ENCODE measurements around the gene STPG3. TPM values are rescaled to one million over a fixed set of nuclear protein-coding genes. Genes with fewer than 3 reads are reported as not detected.

The STPG3 gene
- total RNA-seq, 5 donors from 2014 or later (not counting 1 experiment from before 2014, with no cell fraction given): 0.54 TPM; not detected in 4

GRCh38 chr9:137270929-137271695 lies 20.0 kb downstream of the STPG3 start:
- Mint-ChIP-seq H3K36me3 (peaks cover 20% of the 10 kb centered on the region), H3K27ac (peak overlapping the region; percentile 1 to 41), H3K27me3 (peaks cover 0 to 8% of the 10 kb centered on the region in 2 donors), H3K9me3 (no peaks in the 10 kb centered on the region), H3K4me1 (peaks cover 22 to 33% (median 31%) of the 10 kb centered on the region in 3 donors), H3K4me3 (peak overlapping the region in 2 of 3 donors; percentile 5 to 49)
- H3K36me3 ChIP-seq (ENCODE audit: control insufficient read depth in 2 of 2, extremely low read depth in 1 of 2, insufficient read depth in 1 of 2, low read length in 1 of 2): peaks cover 26 to 48% of the 10 kb centered on the region in 2 donors
- no peak overlapping the region for H3K4me3 ChIP-seq (ENCODE audit: control insufficient read depth in 1 of 2, extremely low read depth in 1 of 2, low read length in 1 of 2)
- H3K9me3 ChIP-seq: no peaks in the 10 kb centered on the region
- peak in 14 of 35 experiments; percentile 18 to 57 (median 36) for DNase-seq
- peak; percentile 41 to 90 (median 68) for ATAC-seq (replicated peaks in 1 of 4)
- WGBS (ENCODE audit: insufficient coverage): 62% methylated on average over 26 of the region's 32 CpGs
- H3K27me3 ChIP-seq (replicated peaks in 1 of 2; ENCODE audit: control insufficient read depth in 2 of 2, extremely low read depth in 1 of 2, insufficient read depth in 2 of 2, low read length in 1 of 2): peaks cover 0 to 8% of the 10 kb centered on the region in 2 experiments
- H3K4me1 ChIP-seq (ENCODE audit: control insufficient read depth in 1 of 2, extremely low read depth in 1 of 2, insufficient read depth in 2 of 2, low read length in 2 of 2): peaks cover 11 to 24% of the 10 kb centered on the region in 2 experiments
- CTCF ChIA-PET: interaction anchor here in 1 of 2 donors (0.6 kb wide), 1 partner anchor 185 kb away, joined by 8 read pairs; no protein-coding TSS in a partner anchor
- POLR2A ChIA-PET: interaction anchor here in 1 of 2 donors (0.6 kb wide), 1 partner anchor 533 kb away, joined by 3 read pairs; no protein-coding TSS in a partner anchor
- no peak overlapping the region for H3K27ac ChIP-seq (ENCODE audit: low read length)

DNA sequence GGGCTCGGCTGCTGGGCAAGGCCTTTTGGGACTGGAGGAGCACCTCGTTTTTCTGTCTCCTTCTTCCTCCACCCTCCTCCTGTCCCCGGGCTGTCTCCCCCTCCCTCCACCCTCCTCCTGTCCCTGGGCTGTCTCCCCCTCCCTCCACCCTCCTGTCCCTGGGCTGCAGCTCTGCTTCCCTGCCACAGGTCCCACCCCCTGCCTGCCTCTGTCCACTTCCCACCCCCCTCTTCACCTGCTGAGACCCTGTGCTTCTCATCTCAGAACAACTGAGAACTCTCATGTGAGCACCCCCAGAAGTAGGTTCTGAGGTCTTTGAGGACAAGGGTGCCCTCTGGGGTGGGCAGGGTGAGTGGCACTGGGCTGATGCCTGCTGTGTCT lies 20.6 kb downstream of the STPG3 start:
- H3K9me3 ChIP-seq: no peaks in the 10 kb centered on the region
- ATAC-seq (replicated peaks in 1 of 4) (no peak), DNase-seq (no peak)
- WGBS (ENCODE audit: insufficient coverage): 16% methylated on average over 3 of the region's 3 CpGs
- H3K4me3 ChIP-seq (ENCODE audit: control insufficient read depth in 1 of 2, extremely low read depth in 1 of 2, low read length in 1 of 2): no peak overlapping the region
- CTCF ChIA-PET: interaction anchor here in 1 of 2 donors (0.6 kb wide), 1 partner anchor 186 kb away, joined by 8 read pairs; no protein-coding TSS in a partner anchor
- H3K36me3 Mint-ChIP-seq: peaks cover 20% of the 10 kb centered on the region
- H3K27me3 Mint-ChIP-seq: peaks cover 0 to 10% of the 10 kb centered on the region in 2 donors
- peak overlapping the region in 2 of 3 donors; percentile 5 to 49 for H3K4me3 Mint-ChIP-seq
- H3K27ac Mint-ChIP-seq: peak overlapping the region in 1 of 2 donors; percentile 41
- H3K36me3 ChIP-seq (ENCODE audit: control insufficient read depth in 2 of 2, extremely low read depth in 1 of 2, insufficient read depth in 1 of 2, low read length in 1 of 2): peaks cover 22 to 43% of the 10 kb centered on the region in 2 donors
- H3K4me1 ChIP-seq (ENCODE audit: control insufficient read depth in 1 of 2, extremely low read depth in 1 of 2, insufficient read depth in 2 of 2, low read length in 2 of 2): peaks cover 11 to 23% of the 10 kb centered on the region in 2 experiments
- POLR2A ChIA-PET: interaction anchor here in 1 of 2 donors (0.6 kb wide), 1 partner anchor 534 kb away, joined by 3 read pairs; no protein-coding TSS in a partner anchor
- peaks cover 23 to 35% (median 32%) of the 10 kb centered on the region in 3 donors for H3K4me1 Mint-ChIP-seq
- peaks cover 0 to 14% of the 10 kb centered on the region in 2 experiments for H3K27me3 ChIP-seq (replicated peaks in 1 of 2; ENCODE audit: control insufficient read depth in 2 of 2, extremely low read depth in 1 of 2, insufficient read depth in 2 of 2, low read length in 1 of 2)
- no peaks in the 10 kb centered on the region for H3K9me3 Mint-ChIP-seq
- no peak overlapping the region for H3K27ac ChIP-seq (ENCODE audit: low read length)

GRCh38 chr9:137272241-137273094 lies 21.4 kb downstream of the STPG3 start:
- Histone ChIP-seq H3K27me3 (replicated peaks in 1 of 2; ENCODE audit: control insufficient read depth in 2 of 2, extremely low read depth in 1 of 2, insufficient read depth in 2 of 2, low read length in 1 of 2) (peaks cover 0 to 22% of the 10 kb centered on the region in 2 experiments), H3K9me3 (no peaks in the 10 kb centered on the region), H3K4me1 (ENCODE audit: control insufficient read depth in 1 of 2, extremely low read depth in 1 of 2, insufficient read depth in 2 of 2, low read length in 2 of 2) (peaks cover 14 to 29% of the 10 kb centered on the region in 2 experiments), H3K36me3 (ENCODE audit: control insufficient read depth in 2 of 2, extremely low read depth in 1 of 2, insufficient read depth in 1 of 2, low read length in 1 of 2) (peaks cover 22 to 35% of the 10 kb centered on the region in 2 donors), H3K4me3 (ENCODE audit: control insufficient read depth in 1 of 2, extremely low read depth in 1 of 2, low read length in 1 of 2) (no peak overlapping the region), H3K27ac (ENCODE audit: low read length) (no peak overlapping the region)
- Mint-ChIP-seq H3K36me3 (peaks cover 20% of the 10 kb centered on the region), H3K27ac (no peak overlapping the region), H3K27me3 (peaks cover 0 to 13% of the 10 kb centered on the region in 2 donors), H3K4me1 (peaks cover 29 to 43% (median 37%) of the 10 kb centered on the region in 3 donors), H3K9me3 (no peaks in the 10 kb centered on the region), H3K4me3 (no peak overlapping the region)
- WGBS (ENCODE audit: insufficient coverage): 93% methylated on average over 37 of the region's 39 CpGs
- ChIA-PET CTCF (no interaction called here), POLR2A (no interaction called here)
- no peak for ATAC-seq (replicated peaks in 1 of 4)
- no peak for DNase-seq

DNA sequence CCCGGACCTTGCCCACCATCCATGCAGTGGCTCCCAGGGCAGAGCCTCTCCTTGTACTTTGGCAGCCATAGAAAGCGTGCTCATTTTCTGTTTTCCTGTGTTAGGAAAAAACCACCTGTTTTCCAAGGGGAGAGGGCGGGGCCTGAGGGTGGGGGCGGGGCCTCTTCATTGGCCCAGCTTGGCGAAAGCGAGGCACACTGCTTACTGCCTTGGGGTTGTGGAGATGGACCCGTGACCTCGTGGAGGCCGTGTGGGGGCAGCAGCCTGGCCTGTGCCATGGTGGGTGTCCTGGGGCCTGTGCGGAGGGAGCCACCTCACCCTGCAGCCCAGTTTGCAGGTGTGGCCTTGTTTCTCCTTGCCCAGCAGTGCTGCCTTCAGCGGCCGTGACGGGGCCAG lies 22.0 kb downstream of the STPG3 start:
- H3K9me3 Mint-ChIP-seq: no peaks in the 10 kb centered on the region
- H3K4me3 Mint-ChIP-seq: no peak overlapping the region
- ChIA-PET CTCF (no interaction called here), POLR2A (no interaction called here)
- peaks cover 30 to 50% (median 40%) of the 10 kb centered on the region in 3 donors for H3K4me1 Mint-ChIP-seq
- DNase-seq (no peak), ATAC-seq (replicated peaks in 1 of 4) (no peak)
- no peak overlapping the region for H3K27ac ChIP-seq (ENCODE audit: low read length)
- peaks cover 20% of the 10 kb centered on the region for H3K36me3 Mint-ChIP-seq
- no peak overlapping the region for H3K4me3 ChIP-seq (ENCODE audit: control insufficient read depth in 1 of 2, extremely low read depth in 1 of 2, low read length in 1 of 2)
- 94% methylated on average over 12 of the region's 13 CpGs for whole genome bisulfite sequencing (ENCODE audit: insufficient coverage)
- peaks cover 0 to 28% of the 10 kb centered on the region in 2 experiments for H3K27me3 ChIP-seq (replicated peaks in 1 of 2; ENCODE audit: control insufficient read depth in 2 of 2, extremely low read depth in 1 of 2, insufficient read depth in 2 of 2, low read length in 1 of 2)
- H3K9me3 ChIP-seq: no peaks in the 10 kb centered on the region
- H3K4me1 ChIP-seq (ENCODE audit: control insufficient read depth in 1 of 2, extremely low read depth in 1 of 2, insufficient read depth in 2 of 2, low read length in 2 of 2): peaks cover 20 to 36% of the 10 kb centered on the region in 2 experiments
- no peak overlapping the region for H3K27ac Mint-ChIP-seq
- H3K27me3 Mint-ChIP-seq: peaks cover 0 to 16% of the 10 kb centered on the region in 2 donors
- peaks cover 22 to 31% of the 10 kb centered on the region in 2 donors for H3K36me3 ChIP-seq (ENCODE audit: control insufficient read depth in 2 of 2, extremely low read depth in 1 of 2, insufficient read depth in 1 of 2, low read length in 1 of 2)

GRCh38 chr9:137273611-137274320 lies 22.7 kb downstream of the STPG3 start:
- Mint-ChIP-seq H3K9me3 (no peaks in the 10 kb centered on the region), H3K27me3 (peaks cover 0 to 16% of the 10 kb centered on the region in 2 donors)
- CTCF ChIA-PET: interaction anchor here in 1 of 2 donors (0.5 kb wide), 1 partner anchor 22 kb away, joined by 3 read pairs; no protein-coding TSS in a partner anchor

More at GRCh38 chr9:137273611-137274320, 22.7 kb downstream of the STPG3 start:
- Histone ChIP-seq H3K4me3 (ENCODE audit: control insufficient read depth in 1 of 2, extremely low read depth in 1 of 2, low read length in 1 of 2) (no peak overlapping the region), H3K4me1 (ENCODE audit: control insufficient read depth in 1 of 2, extremely low read depth in 1 of 2, insufficient read depth in 2 of 2, low read length in 2 of 2) (peaks cover 20 to 38% of the 10 kb centered on the region in 2 experiments), H3K27me3 (replicated peaks in 1 of 2; ENCODE audit: control insufficient read depth in 2 of 2, extremely low read depth in 1 of 2, insufficient read depth in 2 of 2, low read length in 1 of 2) (peaks cover 0 to 29% of the 10 kb centered on the region in 2 experiments), H3K27ac (ENCODE audit: low read length) (no peak overlapping the region), H3K36me3 (ENCODE audit: control insufficient read depth in 2 of 2, extremely low read depth in 1 of 2, insufficient read depth in 1 of 2, low read length in 1 of 2) (peaks cover 22 to 28% of the 10 kb centered on the region in 2 donors), H3K9me3 (no peaks in the 10 kb centered on the region)
- POLR2A ChIA-PET: no interaction called here
- Mint-ChIP-seq H3K27ac (no peak overlapping the region), H3K36me3 (peaks cover 16% of the 10 kb centered on the region), H3K4me1 (peaks cover 27 to 45% (median 37%) of the 10 kb centered on the region in 3 donors), H3K4me3 (no peak overlapping the region)
- DNase-seq (no peak), ATAC-seq (replicated peaks in 1 of 4) (no peak)
- 82% methylated on average over 14 of the region's 15 CpGs for WGBS (ENCODE audit: insufficient coverage)
